NCI-H510A (cell line): ENCODE results near the gene SCYL2.
"Not testable (repeated sequence)": the region's sequence is repeated elsewhere in the genome, so short reads cannot be mapped to it uniquely, and the experiment has no call there.

Source experiments
- DNase-seq: peaks from one replicate; lab custom pipeline; 2025; lab: John Stamatoyannopoulos, UW

SCYL2 gene

GRCh38 chr12:100263131-100263530 is 3.8 kb upstream of the SCYL2 start:
- no peak for DNase-seq

- DNase-seq: not testable (repeated sequence)
These were observed 1.9 kb upstream of the SCYL2 start for GRCh38 chr12:100265107-100265506.

GRCh38 chr12:100265732-100266584 is 1.0 kb upstream of the SCYL2 start:
- DNase-seq: no peak

GRCh38 chr12:100266585-100266834 is 467 bp upstream of the SCYL2 start:
- no peak for DNase-seq

GRCh38 chr12:100267603-100268281 is 765 bp downstream of the SCYL2 start:
- DNase-seq: no peak

- no peak for DNase-seq
These were observed 2.0 kb downstream of the SCYL2 start for GRCh38 chr12:100268835-100269564.

GRCh38 chr12:100273782-100274181 is 6.8 kb downstream of the SCYL2 start:
- DNase-seq: no peak

GRCh38 chr12:100274291-100274690 is 7.3 kb downstream of the SCYL2 start:
- DNase-seq: no peak

GRCh38 chr12:100279159-100279558 is 12.2 kb downstream of the SCYL2 start:
- no peak for DNase-seq

GRCh38 chr12:100279607-100280244 is 12.7 kb downstream of the SCYL2 start:
- no peak for DNase-seq

- DNase-seq: not testable (repeated sequence)
These were observed 17.6 kb downstream of the SCYL2 start for GRCh38 chr12:100284556-100284955.

- DNase-seq: no peak
These were observed 22.1 kb downstream of the SCYL2 start for GRCh38 chr12:100289038-100289437.

GRCh38 chr12:100290016-100290415 is 23.0 kb downstream of the SCYL2 start:
- no peak for DNase-seq

GRCh38 chr12:100293017-100293416 is 26.0 kb downstream of the SCYL2 start:
- no peak for DNase-seq

GRCh38 chr12:100294366-100294765 is 27.4 kb downstream of the SCYL2 start:
- DNase-seq: not testable (repeated sequence)

- no peak for DNase-seq
These were observed 29.0 kb downstream of the SCYL2 start for GRCh38 chr12:100295764-100296555.

- DNase-seq: no peak
These were observed 35.1 kb downstream of the SCYL2 start for GRCh38 chr12:100302081-100302480.

GRCh38 chr12:100303831-100304230 is 36.9 kb downstream of the SCYL2 start:
- no peak for DNase-seq

- DNase-seq: not testable (repeated sequence)
These were observed 37.4 kb downstream of the SCYL2 start for GRCh38 chr12:100304334-100304733.

GRCh38 chr12:100308138-100308537 is 41.2 kb downstream of the SCYL2 start:
- not testable (repeated sequence) for DNase-seq

- DNase-seq: no peak
These were observed 44.3 kb downstream of the SCYL2 start for GRCh38 chr12:100311317-100311716.

- no peak for DNase-seq
These were observed 50.4 kb downstream of the SCYL2 start for GRCh38 chr12:100317371-100317770.
